ENCODE measurements around the gene DENND1A. TPM values are rescaled to one million over a fixed set of nuclear protein-coding genes. Genes with fewer than 3 reads are reported as not detected.

DENND1A gene
- total and polyA plus RNA-seq, 7 donors: 12.8 to 33.2 (median 19.2) TPM

- DNase-seq: no peak
- 65 to 68% methylated on average over 13 of the region's 13 CpGs for WGBS, 2 donors
- no peak overlapping the region for H3K27ac ChIP-seq
These were observed 523.2 kb downstream of the DENND1A start for GRCh38 chr9:123406691-123407216.

DNA sequence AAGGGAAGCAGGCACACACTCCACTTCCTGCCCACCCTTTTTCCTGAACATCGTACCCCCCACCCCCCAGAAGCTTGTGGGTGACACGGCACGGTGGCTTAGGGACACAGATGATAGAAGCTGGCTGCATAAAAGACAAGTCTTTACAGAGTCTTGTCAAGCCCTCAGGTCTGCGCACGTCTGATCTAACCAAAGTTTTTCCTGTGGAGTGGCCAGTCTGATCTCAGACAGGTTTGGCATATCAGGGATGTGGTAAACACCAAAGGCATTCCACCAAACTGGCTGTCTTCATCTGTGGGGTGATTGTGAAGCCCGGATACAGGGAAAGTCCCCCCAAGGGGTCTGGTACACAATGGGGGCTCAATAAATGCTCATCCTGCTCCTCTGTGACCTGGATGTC, 523.9 kb downstream of the DENND1A start:
- intact Hi-C loops (cut with DNase I): no loop called here
- Histone ChIP-seq H3K9me3 (no peaks in the 10 kb centered on the region), H3K27me3 (no peaks in the 10 kb centered on the region), H3K4me1 (peaks cover 0 to 25% (median 13%) of the 10 kb centered on the region in 4 donors), H3K4me3 (no peak overlapping the region), H3K27ac (no peak overlapping the region), H3K36me3 (peaks cover 0 to 8% (median 0%) of the 10 kb centered on the region in 4 donors)
- WGBS, 2 donors: 76 to 95% methylated on average over 6 of the region's 6 CpGs
- TF ChIP-seq CTCF (IDR thresholded peaks at IDR 0.05) (no peak), EP300 (IDR thresholded peaks at IDR 0.05) (no peak), POLR2AphosphoS5 (IDR thresholded peaks at IDR 0.05) (no peak), POLR2A (IDR thresholded peaks at IDR 0.05) (no peak)
- no peak for DNase-seq

More at GRCh38 chr9:123406691-123407216, 523.2 kb downstream of the DENND1A start:
- no peaks in the 10 kb centered on the region for H3K27me3 ChIP-seq
- no peak for TF ChIP-seq EP300 (IDR thresholded peaks at IDR 0.05)
- TF ChIP-seq POLR2A (IDR thresholded peaks at IDR 0.05): no peak
- no peaks in the 10 kb centered on the region for H3K9me3 ChIP-seq
- H3K4me3 ChIP-seq: no peak overlapping the region
- intact Hi-C loops (cut with DNase I): no loop called here
- H3K4me1 ChIP-seq: peaks cover 0 to 17% (median 9%) of the 10 kb centered on the region in 4 donors
- peaks cover 0 to 8% (median 0%) of the 10 kb centered on the region in 4 donors for H3K36me3 ChIP-seq

- TF ChIP-seq POLR2A (IDR thresholded peaks at IDR 0.05): no peak
- no peak for TF ChIP-seq POLR2AphosphoS5 (IDR thresholded peaks at IDR 0.05)
- no peak for TF ChIP-seq CTCF (IDR thresholded peaks at IDR 0.05)
- TF ChIP-seq EP300 (IDR thresholded peaks at IDR 0.05): no peak
- Histone ChIP-seq H3K4me1 (peaks cover 0 to 29% (median 15%) of the 10 kb centered on the region in 4 donors), H3K27me3 (no peaks in the 10 kb centered on the region), H3K36me3 (peaks cover 0 to 8% (median 0%) of the 10 kb centered on the region in 4 donors), H3K4me3 (no peak overlapping the region), H3K27ac (no peak overlapping the region), H3K9me3 (no peaks in the 10 kb centered on the region)
- DNase-seq: no peak
- intact Hi-C loops (cut with DNase I): loop anchor here (5.0 kb wide), 1 partner anchor 639 kb away; no protein-coding TSS in a partner anchor
- 94% methylated on average over 17 of the region's 17 CpGs for WGBS, 2 donors
These were observed 526.9 kb downstream of the DENND1A start for GRCh38 chr9:123402981-123403509.

DNA sequence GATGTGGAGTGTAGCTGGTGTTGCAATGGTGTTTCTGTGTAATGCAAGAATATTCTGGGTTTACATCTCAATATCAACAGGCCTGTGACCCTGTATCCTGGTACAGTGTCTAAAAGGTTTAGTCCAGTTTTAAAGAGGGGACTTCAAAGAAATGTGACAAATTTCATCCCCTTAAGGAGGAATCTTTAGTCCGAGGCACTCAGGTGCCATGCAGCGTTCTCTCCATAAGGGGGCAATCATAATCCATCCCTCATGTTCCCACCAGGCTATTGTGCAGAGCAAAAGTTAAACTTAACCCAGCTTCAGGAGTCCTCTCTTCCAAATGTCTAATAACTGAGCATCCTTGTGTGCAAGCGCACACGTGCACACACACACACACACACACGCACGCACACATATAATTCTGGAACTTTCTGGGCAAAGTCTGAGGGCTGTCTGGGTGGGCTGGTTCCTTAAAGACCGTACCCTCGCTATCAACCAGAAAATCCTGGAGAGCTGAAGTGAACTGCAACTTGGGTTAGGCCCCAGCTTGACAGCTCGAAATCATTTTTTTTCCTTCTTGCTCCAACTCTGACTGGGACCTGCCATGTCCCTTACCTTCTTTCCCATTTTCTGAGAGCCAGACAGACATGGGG, 527.9 kb downstream of the DENND1A start:
- intact Hi-C loops (cut with DNase I): loop anchor here (5.0 kb wide), 1 partner anchor 640 kb away; no protein-coding TSS in a partner anchor
- H3K4me3 ChIP-seq: peak overlapping the region in 1 of 4 donors; percentile 7
- peaks cover 0 to 8% (median 0%) of the 10 kb centered on the region in 4 donors for H3K36me3 ChIP-seq
- WGBS, 2 donors: 50 to 67% methylated on average over 9 of the region's 9 CpGs
- peaks cover 0 to 27% (median 12%) of the 10 kb centered on the region in 4 donors for H3K4me1 ChIP-seq
- H3K9me3 ChIP-seq: no peaks in the 10 kb centered on the region
- no peaks in the 10 kb centered on the region for H3K27me3 ChIP-seq
- peak overlapping the region in 3 of 4 donors; percentile 20 to 65 (median 50) for H3K27ac ChIP-seq
- DNase-seq: no peak
- TF ChIP-seq POLR2AphosphoS5 (IDR thresholded peaks at IDR 0.05): no peak
- TF ChIP-seq EP300 (IDR thresholded peaks at IDR 0.05): no peak
- TF ChIP-seq POLR2A (IDR thresholded peaks at IDR 0.05): no peak
- peak; percentile 64 to 74 (median 69) for TF ChIP-seq CTCF (IDR thresholded peaks at IDR 0.05)

DNA sequence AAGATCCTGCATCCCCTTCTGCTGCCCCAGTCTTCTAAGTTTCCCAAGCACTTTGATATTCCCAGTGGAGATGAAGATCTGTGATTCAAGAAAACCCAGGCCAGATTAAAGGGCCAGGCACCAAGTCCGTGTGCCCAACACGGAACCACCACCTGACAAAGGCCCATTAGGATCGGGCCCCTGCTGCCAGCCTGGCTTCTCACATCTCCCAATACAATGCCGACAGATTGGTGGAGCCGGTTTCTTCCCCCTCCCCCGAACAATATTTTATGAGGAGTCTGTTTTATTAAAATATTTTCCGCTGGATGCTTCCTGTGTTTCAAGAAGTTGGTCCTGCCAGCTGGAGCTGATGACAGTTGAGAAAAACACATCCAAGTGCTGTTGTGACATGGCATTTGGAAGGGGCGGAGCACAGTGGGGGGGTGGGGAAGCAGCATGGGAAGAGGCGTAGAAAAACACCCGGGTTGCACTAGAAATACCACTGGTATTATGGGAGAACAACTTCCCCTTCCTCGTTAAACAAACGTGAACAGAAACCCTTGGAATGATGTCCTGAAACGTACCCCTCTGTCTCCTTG, 528.9 kb downstream of the DENND1A start:
- no peak for DNase-seq
- peaks cover 0 to 8% (median 0%) of the 10 kb centered on the region in 4 donors for H3K36me3 ChIP-seq
- no peaks in the 10 kb centered on the region for H3K9me3 ChIP-seq
- 85 to 90% methylated on average over 13 of the region's 13 CpGs for WGBS, 2 donors
- peak overlapping the region in 3 of 4 donors; percentile 20 to 65 (median 50) for H3K27ac ChIP-seq
- no peak for TF ChIP-seq POLR2A (IDR thresholded peaks at IDR 0.05)
- TF ChIP-seq CTCF (IDR thresholded peaks at IDR 0.05): no peak
- TF ChIP-seq POLR2AphosphoS5 (IDR thresholded peaks at IDR 0.05): no peak
- no peak for TF ChIP-seq EP300 (IDR thresholded peaks at IDR 0.05)
- intact Hi-C loops (cut with DNase I): loop anchor here (5.0 kb wide), 1 partner anchor 641 kb away; no protein-coding TSS in a partner anchor
- H3K27me3 ChIP-seq: no peaks in the 10 kb centered on the region
- H3K4me3 ChIP-seq: peak overlapping the region in 1 of 4 donors; percentile 7
- peaks cover 0 to 23% (median 9%) of the 10 kb centered on the region in 4 donors for H3K4me1 ChIP-seq
